Esophagus muscularis mucosa (tissue), 3 donors: ENCODE data around the gene CNKSR2.

Source experiments
- EP300 ChIP-seq: sonication (generic); formaldehyde crosslinking; IDR thresholded peaks from one replicate; pipeline ENCODE4 v1.6.1; 2017; ENCODE audit warnings: antibody characterized with exemption
- TF ChIP-seq, protein P1 (sequence below), 3 experiments: fragments of 200-600 bp in 2 of 3; fragments of 450-650 bp in 1 of 3; sonication (generic) in 2 of 3; IDR thresholded peaks; one replicate each; pipeline ENCODE4 v1.5.1; 2017 to 2019; ENCODE audit warnings: antibody characterized with exemption in 3 of 3, mild to moderate bottlenecking in 2 of 3, moderate library complexity in 1 of 3

DNA sequence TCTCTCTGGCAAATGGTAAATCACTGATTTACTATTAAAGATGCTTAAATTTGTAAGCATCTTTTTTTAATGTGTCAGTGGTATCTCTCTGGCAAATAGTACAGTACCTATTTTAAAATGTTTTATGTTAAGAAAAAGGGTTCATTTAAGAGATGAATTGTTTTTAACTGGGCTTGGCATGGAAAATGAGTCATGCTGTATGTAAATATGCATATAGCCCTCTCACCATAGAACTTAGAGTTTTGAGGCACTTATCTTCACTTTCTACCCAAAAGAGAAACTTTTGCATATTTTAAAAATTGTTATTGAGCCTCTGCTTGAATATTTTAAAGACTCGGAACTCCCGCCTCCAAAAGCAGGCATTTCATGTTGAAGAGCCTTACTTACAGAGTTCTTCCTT, 246.0 kb downstream of the CNKSR2 start:
- TF ChIP-seq, protein P1, sequence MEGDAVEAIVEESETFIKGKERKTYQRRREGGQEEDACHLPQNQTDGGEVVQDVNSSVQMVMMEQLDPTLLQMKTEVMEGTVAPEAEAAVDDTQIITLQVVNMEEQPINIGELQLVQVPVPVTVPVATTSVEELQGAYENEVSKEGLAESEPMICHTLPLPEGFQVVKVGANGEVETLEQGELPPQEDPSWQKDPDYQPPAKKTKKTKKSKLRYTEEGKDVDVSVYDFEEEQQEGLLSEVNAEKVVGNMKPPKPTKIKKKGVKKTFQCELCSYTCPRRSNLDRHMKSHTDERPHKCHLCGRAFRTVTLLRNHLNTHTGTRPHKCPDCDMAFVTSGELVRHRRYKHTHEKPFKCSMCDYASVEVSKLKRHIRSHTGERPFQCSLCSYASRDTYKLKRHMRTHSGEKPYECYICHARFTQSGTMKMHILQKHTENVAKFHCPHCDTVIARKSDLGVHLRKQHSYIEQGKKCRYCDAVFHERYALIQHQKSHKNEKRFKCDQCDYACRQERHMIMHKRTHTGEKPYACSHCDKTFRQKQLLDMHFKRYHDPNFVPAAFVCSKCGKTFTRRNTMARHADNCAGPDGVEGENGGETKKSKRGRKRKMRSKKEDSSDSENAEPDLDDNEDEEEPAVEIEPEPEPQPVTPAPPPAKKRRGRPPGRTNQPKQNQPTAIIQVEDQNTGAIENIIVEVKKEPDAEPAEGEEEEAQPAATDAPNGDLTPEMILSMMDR (IDR thresholded peaks at IDR 0.05): no peak
- TF ChIP-seq EP300: no peak
